GM12874 (cell line): ENCODE results near the gene CACNA2D4.

Source experiments
- CTCF ChIP-seq: IDR thresholded peaks from 2 replicates; pipeline ENCODE4 v1.5.1; 2011; ENCODE audit warnings: low read depth, mild to moderate bottlenecking, control low read depth, low read length, moderate library complexity; ENCODE audit not compliant: insufficient read depth

Gene CACNA2D4

GRCh38 chr12:1806301-1807086, 112.0 kb downstream of the CACNA2D4 start:
- TF ChIP-seq CTCF = no peak

GRCh38 chr12:1805441-1806081, 112.9 kb downstream of the CACNA2D4 start:
- TF ChIP-seq CTCF = no peak

- no peak for TF ChIP-seq CTCF
Measured at GRCh38 chr12:1804545-1805332, 113.7 kb downstream of the CACNA2D4 start.

GRCh38 chr12:1803736-1804135, 114.7 kb downstream of the CACNA2D4 start:
- no peak for TF ChIP-seq CTCF

- no peak for TF ChIP-seq CTCF
Measured at GRCh38 chr12:1801303-1801975, 117.0 kb downstream of the CACNA2D4 start.

- TF ChIP-seq CTCF = peak; percentile 80
Measured at GRCh38 chr12:1800401-1801302, 117.8 kb downstream of the CACNA2D4 start.
